MCF 10A (cell line): ENCODE measurements around the gene RNPS1. TPM values are rescaled to one million over a fixed set of nuclear protein-coding genes. Genes with fewer than 3 reads are reported as not detected.

ENCODE experiments used
- BruUV-seq: library from RNA; stranded (reverse); fragments of 400-500 nt; replicated peaks from 2 replicates; lab custom pipeline; 2021; lab: Mats Ljungman, UMichigan
- CTCF ChIA-PET: fragments of 300-600 bp; sonication (Branson Sonifier 250); formaldehyde crosslinking; extraction: SDS; loops from one replicate; lab custom pipeline; 2021; ENCODE audit warnings: antibody characterized with exemption, inconsistent platforms; lab: Yijun Ruan, JAX
- POLR2A ChIA-PET: fragments of 300-600, 350-650 bp; sonication (Branson Sonifier 250); formaldehyde crosslinking; extraction: SDS; loops from one replicate; lab custom pipeline; 2020; ENCODE audit warnings: antibody characterized with exemption, inconsistent platforms; lab: Yijun Ruan, JAX
- DNase-seq: peaks from one replicate; pipeline ENCODE4 v3.0.0-alpha.2; 2018; ENCODE audit not compliant: unreplicated experiment
- H3K27ac Mint-ChIP-seq: one replicate; pipeline ENCODE4 v1.8.0; 2022; ENCODE audit warnings: mild to moderate bottlenecking, low read depth, mixed read lengths; ENCODE audit not compliant: unreplicated experiment
- H3K27me3 Mint-ChIP-seq: one replicate; pipeline ENCODE4 v1.8.0; 2022; ENCODE audit warnings: mixed read lengths; ENCODE audit not compliant: insufficient read depth, unreplicated experiment
- H3K36me3 Mint-ChIP-seq: one replicate; pipeline ENCODE4 v1.8.0; 2022; ENCODE audit warnings: mild to moderate bottlenecking, moderate library complexity, mixed read lengths; ENCODE audit not compliant: insufficient read depth, unreplicated experiment
- H3K4me1 Mint-ChIP-seq: one replicate; pipeline ENCODE4 v1.8.0; 2022; ENCODE audit warnings: mixed read lengths; ENCODE audit not compliant: insufficient read depth, unreplicated experiment
- H3K4me3 Mint-ChIP-seq: one replicate; pipeline ENCODE4 v1.8.0; 2022; ENCODE audit warnings: mild to moderate bottlenecking, moderate library complexity, mixed read lengths; ENCODE audit not compliant: unreplicated experiment
- H3K9me3 Mint-ChIP-seq: one replicate; pipeline ENCODE4 v1.8.0; 2022; ENCODE audit warnings: mixed read lengths; ENCODE audit not compliant: unreplicated experiment
- intact Hi-C: fragments of 100-400 bp; cut with micrococcal nuclease; formaldehyde crosslinking; loops from 2 replicates; pipeline ENCODE4 v1.14.1; 2022
- total RNA-seq: library from RNA; stranded (reverse); gene quantifications from 2 replicates; pipeline ENCODE4 v1.2.3, GENCODE V29; 2022
- TF ChIP-seq, protein P1 (sequence below): fragments of 200-600 bp; IDR thresholded peaks from one replicate; pipeline ENCODE4 v1.8.0; 2022; ENCODE audit warnings: antibody characterized with exemption, mild to moderate bottlenecking; ENCODE audit not compliant: unreplicated experiment

Gene RNPS1
- total RNA-seq, 1 experiment from 2014 or later = 245 TPM

DNA sequence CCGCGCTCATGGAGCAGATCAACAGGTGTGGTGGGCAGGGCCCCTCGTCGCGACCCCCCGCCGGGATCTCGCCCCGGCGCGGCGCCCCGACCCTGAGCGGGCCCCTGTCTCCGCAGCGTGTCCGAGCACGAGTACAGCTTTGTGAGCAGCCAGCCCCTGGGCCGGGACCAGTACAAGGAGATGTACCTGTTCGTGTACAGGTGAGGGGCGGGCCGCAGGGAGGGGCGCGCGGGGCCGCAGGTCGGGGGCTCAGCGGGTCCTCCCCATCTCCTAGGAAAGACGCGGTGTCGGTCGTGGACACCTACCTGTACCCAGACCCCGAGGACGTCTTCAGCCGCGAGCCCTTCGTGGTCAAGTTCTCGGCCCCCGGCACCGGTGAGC is 30.8 kb downstream of the RNPS1 start:
- Mint-ChIP-seq H3K27ac (no peak overlapping the region), H3K9me3 (no peaks in the 10 kb centered on the region), H3K27me3 (no peaks in the 10 kb centered on the region), H3K4me1 (no peaks in the 10 kb centered on the region), H3K4me3 (no peak overlapping the region), H3K36me3 (peaks cover 68% of the 10 kb centered on the region)
- intact Hi-C loops = no loop called here
- TF ChIP-seq, protein P1, sequence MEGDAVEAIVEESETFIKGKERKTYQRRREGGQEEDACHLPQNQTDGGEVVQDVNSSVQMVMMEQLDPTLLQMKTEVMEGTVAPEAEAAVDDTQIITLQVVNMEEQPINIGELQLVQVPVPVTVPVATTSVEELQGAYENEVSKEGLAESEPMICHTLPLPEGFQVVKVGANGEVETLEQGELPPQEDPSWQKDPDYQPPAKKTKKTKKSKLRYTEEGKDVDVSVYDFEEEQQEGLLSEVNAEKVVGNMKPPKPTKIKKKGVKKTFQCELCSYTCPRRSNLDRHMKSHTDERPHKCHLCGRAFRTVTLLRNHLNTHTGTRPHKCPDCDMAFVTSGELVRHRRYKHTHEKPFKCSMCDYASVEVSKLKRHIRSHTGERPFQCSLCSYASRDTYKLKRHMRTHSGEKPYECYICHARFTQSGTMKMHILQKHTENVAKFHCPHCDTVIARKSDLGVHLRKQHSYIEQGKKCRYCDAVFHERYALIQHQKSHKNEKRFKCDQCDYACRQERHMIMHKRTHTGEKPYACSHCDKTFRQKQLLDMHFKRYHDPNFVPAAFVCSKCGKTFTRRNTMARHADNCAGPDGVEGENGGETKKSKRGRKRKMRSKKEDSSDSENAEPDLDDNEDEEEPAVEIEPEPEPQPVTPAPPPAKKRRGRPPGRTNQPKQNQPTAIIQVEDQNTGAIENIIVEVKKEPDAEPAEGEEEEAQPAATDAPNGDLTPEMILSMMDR = no peak
- BruUV-seq = no TSS peak
- DNase-seq = no peak
- ChIA-PET CTCF (interaction anchor here (0.5 kb wide), 1 partner anchor 17 kb away, joined by 3 read pairs; no protein-coding TSS in a partner anchor), POLR2A (interaction anchor here (0.5 to 1.0 kb wide), 3 partner anchors 12 to 233 kb away, joined by 3 to 4 read pairs (median 4); partner anchors contain the start of gene ECI1)

DNA sequence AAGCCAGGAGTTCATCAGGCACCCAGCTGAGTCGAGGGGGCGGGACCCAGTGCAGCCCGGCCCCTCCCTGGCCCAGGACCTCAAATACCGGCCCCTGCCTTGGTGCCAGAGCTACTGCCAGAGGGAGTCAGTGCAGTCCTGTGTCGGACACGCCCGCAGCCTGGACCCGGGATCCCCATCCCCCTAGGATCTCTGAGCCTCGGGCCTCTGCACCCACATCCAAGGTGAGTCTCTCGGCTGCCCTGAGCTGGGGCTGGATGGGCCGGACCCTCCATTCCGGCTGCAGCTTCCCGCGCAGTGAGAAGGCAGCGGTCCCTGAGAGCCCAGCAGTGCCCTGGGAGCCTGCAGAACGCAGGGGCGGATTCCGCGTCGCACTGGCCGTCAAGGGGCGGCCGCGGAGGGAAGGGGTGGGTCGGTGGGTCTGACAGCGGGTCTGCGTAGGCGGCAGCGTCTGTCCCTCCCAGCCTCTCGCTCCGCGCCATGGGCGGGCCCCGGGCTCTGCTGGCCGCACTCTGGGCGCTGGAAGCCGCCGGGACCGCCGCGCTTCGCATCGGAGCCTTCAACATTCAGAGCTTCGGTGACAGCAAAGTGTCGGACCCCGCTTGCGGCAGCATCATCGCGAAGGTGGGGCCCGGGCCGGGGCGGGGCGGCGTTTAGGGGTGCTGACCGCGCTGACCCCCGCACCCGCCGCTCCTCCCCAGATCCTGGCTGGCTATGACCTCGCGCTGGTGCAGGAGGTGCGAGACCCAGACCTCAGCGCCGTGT is 31.4 kb downstream of the RNPS1 start, which contains the start of gene DNASE1L2:
Gene DNASE1L2, plus strand, starts transcription at position 108 of the 765 bp plus-strand sequence. Its CDS starts 373 bp downstream, at position 481.
- Mint-ChIP-seq H3K4me1 (no peaks in the 10 kb centered on the region), H3K4me3 (no peak within 1 kb of the TSS), H3K27ac (no peak within 1 kb of the TSS), H3K27me3 (no peaks in the 10 kb centered on the region), H3K9me3 (no peaks in the 10 kb centered on the region), H3K36me3 (peaks cover 68% of the 10 kb centered on the region)
- ChIA-PET CTCF (no interaction called here), POLR2A (interaction anchor here (0.5 to 1.4 kb wide), 4 partner anchors 12 to 234 kb away, joined by 3 to 4 read pairs (median 4); partner anchors contain the start of gene ECI1)
- no TSS peak for BruUV-seq
- intact Hi-C loops = no loop called here
- no peak for DNase-seq
- TF ChIP-seq, protein P1 = no peak

DNA sequence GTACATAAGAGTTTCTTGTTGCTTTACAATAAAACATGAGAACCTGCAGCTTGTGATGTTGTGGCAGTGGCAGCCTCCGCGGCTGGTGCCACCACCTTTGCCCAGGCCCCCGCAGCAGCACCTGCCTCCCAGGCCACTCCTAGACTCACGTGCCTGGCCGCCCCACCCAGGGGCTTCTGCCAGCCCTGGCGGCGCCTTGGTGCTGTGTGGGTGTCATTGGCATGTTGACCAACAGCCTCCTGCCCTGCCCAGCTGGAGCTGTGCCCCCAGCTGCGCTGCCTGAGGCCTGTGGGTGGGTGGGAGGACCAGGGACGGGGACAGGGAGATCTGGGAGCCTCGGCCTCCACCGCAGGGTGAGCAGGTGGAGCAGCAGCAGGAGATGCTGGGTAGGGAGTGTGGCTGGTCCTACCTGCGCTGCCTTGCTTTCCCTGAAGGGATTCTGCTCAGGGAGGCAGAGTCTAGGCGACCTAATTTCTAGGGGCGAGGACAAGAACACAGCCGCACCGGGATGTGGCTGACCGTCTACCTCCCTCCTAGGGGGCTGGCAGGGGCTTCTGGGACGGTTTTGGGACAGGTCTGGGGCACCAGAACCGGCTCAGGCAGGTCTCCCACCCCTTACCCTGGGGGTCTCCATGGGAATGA is 32.1 kb downstream of the RNPS1 start:
- Mint-ChIP-seq H3K9me3 (no peaks in the 10 kb centered on the region), H3K27ac (no peak overlapping the region), H3K27me3 (no peaks in the 10 kb centered on the region), H3K4me3 (no peak overlapping the region), H3K4me1 (no peaks in the 10 kb centered on the region), H3K36me3 (peaks cover 63% of the 10 kb centered on the region)
- ChIA-PET CTCF (interaction anchor here (0.6 kb wide), 1 partner anchor 22 kb away, joined by 3 read pairs; no protein-coding TSS in a partner anchor), POLR2A (interaction anchor here (1.0 to 1.4 kb wide), 2 partner anchors 9 to 15 kb away, joined by 3 to 4 read pairs; no protein-coding TSS in a partner anchor)
- TF ChIP-seq, protein P1 = no peak
- no peak for DNase-seq
- intact Hi-C loops = no loop called here
- BruUV-seq = no TSS peak

DNA sequence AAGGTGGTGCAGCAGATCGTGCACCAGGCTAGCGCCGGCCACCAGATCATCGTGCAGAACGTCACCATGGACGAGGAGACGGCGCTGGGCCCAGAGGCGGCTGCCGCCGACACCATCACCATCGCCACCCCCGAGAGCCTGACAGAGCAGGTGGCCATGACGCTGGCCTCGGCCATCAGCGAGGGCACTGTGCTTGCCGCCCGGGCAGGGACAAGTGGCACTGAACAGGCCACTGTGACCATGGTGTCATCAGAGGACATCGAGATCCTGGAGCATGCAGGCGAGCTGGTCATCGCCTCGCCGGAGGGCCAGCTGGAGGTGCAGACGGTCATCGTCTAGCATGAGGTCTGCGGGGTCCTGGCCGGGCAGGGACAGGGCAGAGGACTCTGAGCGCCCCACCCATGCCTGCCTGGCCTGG is 32.7 kb downstream of the RNPS1 start:
- no peak for DNase-seq
- TF ChIP-seq, protein P1 = no peak
- POLR2A ChIA-PET = interaction anchor here (1.0 kb wide), 1 partner anchor 9 kb away, joined by 4 read pairs; no protein-coding TSS in a partner anchor
- Mint-ChIP-seq H3K27me3 (no peaks in the 10 kb centered on the region), H3K4me3 (no peak overlapping the region), H3K27ac (no peak overlapping the region), H3K9me3 (no peaks in the 10 kb centered on the region), H3K36me3 (peaks cover 63% of the 10 kb centered on the region), H3K4me1 (no peaks in the 10 kb centered on the region)
- intact Hi-C loops = no loop called here
- CTCF ChIA-PET = interaction anchor here (0.6 kb wide), 1 partner anchor 22 kb away, joined by 3 read pairs; no protein-coding TSS in a partner anchor
- TSS peak; percentile 26 for BruUV-seq
